ENCODE data around the gene ABCF2. TPM values are rescaled to one million over a fixed set of nuclear protein-coding genes. Genes with fewer than 3 reads are reported as not detected.
A peak's percentile ranks its signal among the peaks of the same experiment; 100 is the strongest.

Gene ABCF2
- total RNA-seq, 2 donors from 2014 or later: 25.3 to 44.1 TPM

GRCh38 chr7:151250181-151251132 is 23.5 kb upstream of the ABCF2 start:
- Histone ChIP-seq H3K4me3 (peak overlapping the region; percentile 89), H3K27ac (peak overlapping the region; percentile 96 to 99), H3K27me3 (replicated peaks; ENCODE audit: insufficient read depth) (no peaks in the 10 kb centered on the region), H3K36me3 (no peaks in the 10 kb centered on the region), H3K4me1 (ENCODE audit: control insufficient read depth in 1 of 2, low read depth in 2 of 2) (peaks cover 31 to 72% of the 10 kb centered on the region in 2 donors), H3K9me3 (no peaks in the 10 kb centered on the region)
- DNase-seq (ENCODE audit: low spot score): no peak
- TF ChIP-seq CTCF (IDR thresholded peaks at IDR 0.05): no peak
- no peak for ATAC-seq (ENCODE audit: insufficient number of reproducible peaks, low FRiP score, low read depth)

DNA sequence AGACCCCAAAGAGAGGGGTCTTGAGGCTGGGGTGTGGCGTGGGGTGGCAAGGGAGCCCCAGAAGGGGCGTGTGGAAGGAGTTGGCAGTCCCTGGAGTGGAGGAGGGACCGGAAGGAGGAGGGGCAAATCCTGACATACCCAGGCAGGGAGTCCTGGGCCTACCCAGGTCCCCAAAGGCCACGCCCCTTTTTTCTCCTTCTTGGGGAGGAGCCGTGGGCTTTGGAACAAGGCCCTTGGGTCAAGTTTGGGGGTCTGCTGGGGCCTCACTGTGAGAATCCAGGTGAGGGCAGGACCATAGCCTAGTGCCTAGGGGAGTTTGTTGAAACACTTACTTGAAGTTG is 22.7 kb upstream of the ABCF2 start:
- no peak for DNase-seq (ENCODE audit: low spot score)

GRCh38 chr7:151249034-151249731 is 22.2 kb upstream of the ABCF2 start:
- no peak for TF ChIP-seq CTCF (IDR thresholded peaks at IDR 0.05)
- DNase-seq (ENCODE audit: low spot score): no peak
- Histone ChIP-seq H3K36me3 (no peaks in the 10 kb centered on the region), H3K27me3 (replicated peaks; ENCODE audit: insufficient read depth) (no peaks in the 10 kb centered on the region), H3K9me3 (no peaks in the 10 kb centered on the region), H3K27ac (peak overlapping the region; percentile 96 to 99), H3K4me1 (ENCODE audit: control insufficient read depth in 1 of 2, low read depth in 2 of 2) (peaks cover 41 to 79% of the 10 kb centered on the region in 2 donors), H3K4me3 (peak overlapping the region; percentile 89)
- ATAC-seq (ENCODE audit: insufficient number of reproducible peaks, low FRiP score, low read depth): peak; percentile 17

More for the DNA sequence above, 22.7 kb upstream of the ABCF2 start:
- Histone ChIP-seq H3K9me3 (no peaks in the 10 kb centered on the region), H3K27me3 (replicated peaks; ENCODE audit: insufficient read depth) (no peaks in the 10 kb centered on the region), H3K27ac (peak overlapping the region; percentile 96 to 99), H3K36me3 (no peaks in the 10 kb centered on the region), H3K4me3 (peak overlapping the region; percentile 89), H3K4me1 (ENCODE audit: control insufficient read depth in 1 of 2, low read depth in 2 of 2) (peaks cover 39 to 79% of the 10 kb centered on the region in 2 donors)
- TF ChIP-seq CTCF (IDR thresholded peaks at IDR 0.05): no peak
- ATAC-seq (ENCODE audit: insufficient number of reproducible peaks, low FRiP score, low read depth): peak; percentile 33

GRCh38 chr7:151248346-151249033 is 21.5 kb upstream of the ABCF2 start, which contains the start of gene SMARCD3:
Gene SMARCD3 (minus strand): TSS chr7:151248694. CDS start chr7:151248562, 132 bp downstream.
- Histone ChIP-seq H3K36me3 (no peaks in the 10 kb centered on the region), H3K27me3 (replicated peaks; ENCODE audit: insufficient read depth) (no peaks in the 10 kb centered on the region), H3K9me3 (no peaks in the 10 kb centered on the region), H3K27ac (peak within 1 kb of the TSS; percentile 96 to 99), H3K4me1 (ENCODE audit: control insufficient read depth in 1 of 2, low read depth in 2 of 2) (peaks cover 45 to 75% of the 10 kb centered on the region in 2 donors), H3K4me3 (peak within 1 kb of the TSS; percentile 89)
- ATAC-seq (ENCODE audit: insufficient number of reproducible peaks, low FRiP score, low read depth) (peak; percentile 1), DNase-seq (ENCODE audit: low spot score) (no peak)
- TF ChIP-seq CTCF (IDR thresholded peaks at IDR 0.05): no peak

Measured in thoracic aorta (tissue), 2 donors.